Heart right ventricle (tissue), 16 donors: ENCODE measurements around the gene MYL3. TPM values are rescaled to one million over a fixed set of nuclear protein-coding genes. Genes with fewer than 3 reads are reported as not detected.

ENCODE experiments used
- ATAC-seq, 8 donors: fragments of 200-7000 bp; cut with Tn5 transposase; one replicate each; pipeline ENCODE4 v1.9.1; 2020; ENCODE audit warnings: mild to moderate bottlenecking in 8 of 8, moderate library complexity in 8 of 8, moderate number of reproducible peaks in 1 of 8
- DNase-seq, 2 donors: peaks; one replicate each; pipeline ENCODE4 v3.0.0-alpha.2; 2020
- H3K27ac ChIP-seq, 10 donors: fragments of 200-600 bp; sonication (generic) in 2 of 10; one replicate each; pipeline versions ENCODE4 v1.5.0 to v1.8.0; 2020 to 2022; ENCODE audit warnings: mild to moderate bottlenecking in 3 of 10
- H3K27me3 ChIP-seq, 7 donors: fragments of 200-600 bp; one replicate each; pipeline ENCODE4 v1.8.0; 2021 to 2022; ENCODE audit warnings: mild to moderate bottlenecking in 2 of 7
- H3K36me3 ChIP-seq, 9 donors: fragments of 200-600 bp; sonication (generic) in 1 of 9; one replicate each; pipeline versions ENCODE4 v1.5.0 to v1.8.0; 2020 to 2022; ENCODE audit warnings: mild to moderate bottlenecking in 2 of 9
- H3K4me1 ChIP-seq, 9 donors: fragments of 200-600 bp; sonication (generic) in 1 of 9; one replicate each; pipeline versions ENCODE4 v1.5.0 to v1.8.0; 2020 to 2022; ENCODE audit warnings: mild to moderate bottlenecking in 4 of 9
- H3K4me3 ChIP-seq, 10 donors: fragments of 200-600 bp; sonication (generic) in 2 of 10; one replicate each; pipeline versions ENCODE4 v1.5.0 to v1.8.0; 2020 to 2022; ENCODE audit warnings: mild to moderate bottlenecking in 7 of 10, moderate library complexity in 2 of 10
- H3K9me3 ChIP-seq, 11 donors: fragments of 200-600 bp in 10 of 11; sonication (generic) in 2 of 11; one replicate each; pipeline versions ENCODE4 v1.5.0 to v1.8.0; 2013 to 2022; ENCODE audit warnings: mild to moderate bottlenecking in 2 of 11, control low read depth in 1 of 11, moderate library complexity in 1 of 11
- CTCF ChIP-seq, 9 donors: fragments of 200-600 bp; sonication (generic) in 2 of 9; IDR thresholded peaks; one replicate each; pipeline versions ENCODE4 v1.5.0 to v1.8.0; 2021 to 2022; ENCODE audit warnings: antibody characterized with exemption in 9 of 9, mild to moderate bottlenecking in 5 of 9, moderate library complexity in 1 of 9
- WGBS, 2 donors: extraction: QIAGEN DNeasy Blood & Tissue Kit; methylation state at CpG; one replicate each; pipeline ENCODE4 v1.1.7; 2013; ENCODE audit warnings: inconsistent platforms in 1 of 2; 5-methylcytosine and 5-hydroxymethylcytosine counted together
- intact Hi-C, 10 donors: fragments of 100-400 bp; cut with DNase I; formaldehyde crosslinking; loops; one replicate each; pipeline versions ENCODE4 v1.11.1 to v1.14.2; 2022
- polyA plus RNA-seq, 2 donors: library from polyadenylated mRNA; stranded (reverse); fragments of 200-250 nt; gene quantifications; one replicate each; pipeline ENCODE4 v1.2.3, GENCODE V29; 2013
- total RNA-seq, 10 donors: library from RNA; stranded (reverse); fragmentation: NEBNext Ultra II Directional in 3 of 10; extraction: Animal tissue kit (Norgen Biotek cat#: 25700) in 3 of 10; gene quantifications; one replicate each; pipeline versions ENCODE4 v1.2.1 to v1.2.4, GENCODE V29; 2021 to 2023
- donor health status: Arrhythmogenic right ventricular cardiomyopathy.
- donor health status: ischemic (EF 13 %, LVEDD 7.1; RV severe dilation, severe dysfunction).
- donor health status: healthy with polysubstance abuse.
- donor health status: DM: no; HTN: yes; CAD: no.
- donor health status: DM: no; HTN: no; CAD: no.
- donor health status: ischemic (EF 25% LVEDD 6.9; RV normal size, moderate dysfunction).
- donor health status: ischemic (EF 25% LVEDD 5.7; RV mildly dilated, moderate dysfunction).
- donor health status: healthy.
- donor health status: DM: yes; HTN: yes; CAD: no.
- donor health status: Ischemic cardiomyopathy.
- donor health status: ischemic (EF 35%, LVEDD 5.7; RV mildly dilated, moderate dysfunction).
- donor health status: nonischemic (EF 11% LVEDD 7.7; RV severe dilation, severe dysfunction).
- donor health status: DM: yes; HTN: yes; CAD: no.
- donor health status: PGD.
- donor health status: ischemic (EF 29% LVEDD 5.4; RV normal size, mild dysfunction).
- donor health status: nonischemic (EF 23%, LVEDD 6.1; RV moderate dilation, normal function).

The MYL3 gene
- total and polyA plus RNA-seq, 12 donors, result 5,377 to 9,904 (median 7,587) TPM

GRCh38 chr3:46898321-46899150 is 35.3 kb upstream of the MYL3 start:
- Histone ChIP-seq H3K36me3 (no peaks in the 10 kb centered on the region), H3K4me3 (no peak overlapping the region), H3K27me3 (peaks cover 0 to 26% (median 11%) of the 10 kb centered on the region in 7 donors), H3K9me3 (no peaks in the 10 kb centered on the region), H3K4me1 (peaks cover 2 to 32% (median 21%) of the 10 kb centered on the region in 9 donors), H3K27ac (no peak overlapping the region)
- ATAC-seq (no peak), DNase-seq (no peak)
- intact Hi-C loops, result loop anchor here in 2 of 10 donors (5.0 kb wide), 2 partner anchors 196 to 236 kb away; partner anchors contain the start of gene TMIE (in 1 of the 2)
- 17 to 24% methylated on average over 64 to 71 of the region's 71 CpGs for WGBS, 2 donors
- TF ChIP-seq CTCF (IDR thresholded peaks at IDR 0.05), result no peak

DNA sequence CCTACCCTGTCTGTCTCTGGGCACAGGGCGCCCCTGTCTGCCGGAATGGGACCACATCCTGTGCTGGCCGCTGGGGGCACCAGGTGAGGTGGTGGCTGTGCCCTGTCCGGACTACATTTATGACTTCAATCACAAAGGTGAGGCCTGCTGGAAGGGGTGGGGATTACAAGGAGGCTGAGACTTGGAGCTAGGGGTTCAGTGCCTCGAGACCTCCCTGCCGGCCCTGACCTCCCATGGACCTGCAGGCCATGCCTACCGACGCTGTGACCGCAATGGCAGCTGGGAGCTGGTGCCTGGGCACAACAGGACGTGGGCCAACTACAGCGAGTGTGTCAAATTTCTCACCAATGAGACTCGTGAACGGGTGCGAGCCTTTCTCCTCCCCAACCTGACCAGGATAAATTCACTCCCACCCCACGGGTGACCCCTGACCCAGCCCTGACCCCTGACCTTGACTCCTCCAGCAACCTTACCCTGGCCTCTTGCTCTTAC is 34.6 kb upstream of the MYL3 start:
- no peaks in the 10 kb centered on the region for H3K36me3 ChIP-seq
- intact Hi-C loops, result loop anchor here in 2 of 10 donors (5.0 kb wide), 2 partner anchors 196 to 236 kb away; partner anchors contain the start of gene TMIE (in 1 of the 2)
- no peak for ATAC-seq
- no peak for DNase-seq
- H3K9me3 ChIP-seq, result no peaks in the 10 kb centered on the region
- WGBS, 2 donors, result 80 to 85% methylated on average over 15 of the region's 15 CpGs
- H3K27ac ChIP-seq, result no peak overlapping the region
- H3K4me1 ChIP-seq, result peaks cover 6 to 38% (median 27%) of the 10 kb centered on the region in 9 donors
- H3K4me3 ChIP-seq, result no peak overlapping the region
- no peak for TF ChIP-seq CTCF (IDR thresholded peaks at IDR 0.05)
- H3K27me3 ChIP-seq, result peaks cover 0 to 33% (median 11%) of the 10 kb centered on the region in 7 donors

GRCh38 chr3:46897031-46897430 is 33.8 kb upstream of the MYL3 start:
- H3K4me3 ChIP-seq, result no peak overlapping the region
- H3K36me3 ChIP-seq, result no peaks in the 10 kb centered on the region
- no peak for TF ChIP-seq CTCF (IDR thresholded peaks at IDR 0.05)
- no peak overlapping the region for H3K27ac ChIP-seq
- no peaks in the 10 kb centered on the region for H3K9me3 ChIP-seq
- peaks cover 0 to 41% (median 11%) of the 10 kb centered on the region in 7 donors for H3K27me3 ChIP-seq
- H3K4me1 ChIP-seq, result peaks cover 10 to 47% (median 36%) of the 10 kb centered on the region in 9 donors
- intact Hi-C loops, result loop anchor here in 2 of 10 donors (5.0 kb wide), 2 partner anchors 195 to 235 kb away; partner anchors contain the start of gene TMIE (in 1 of the 2)
- 95 to 98% methylated on average over 2 of the region's 2 CpGs for WGBS, 2 donors
- DNase-seq (no peak), ATAC-seq (no peak)

- ATAC-seq, result no peak
- H3K4me1 ChIP-seq, result peaks cover 11 to 53% (median 41%) of the 10 kb centered on the region in 9 donors
- no peak for TF ChIP-seq CTCF (IDR thresholded peaks at IDR 0.05)
- H3K9me3 ChIP-seq, result no peaks in the 10 kb centered on the region
- H3K4me3 ChIP-seq, result no peak overlapping the region
- no peaks in the 10 kb centered on the region for H3K36me3 ChIP-seq
- WGBS, 2 donors, result 71 to 73% methylated on average over 5 of the region's 5 CpGs
- DNase-seq, result no peak
- intact Hi-C loops, result loop anchor here in 2 of 10 donors (5.0 kb wide), 2 partner anchors 194 to 234 kb away; partner anchors contain the start of gene TMIE (in 1 of the 2)
- peaks cover 0 to 46% (median 11%) of the 10 kb centered on the region in 7 donors for H3K27me3 ChIP-seq
- H3K27ac ChIP-seq, result no peak overlapping the region
Measured at GRCh38 chr3:46896386-46896785, 33.1 kb upstream of the MYL3 start.
